Astrocyte (in vitro differentiated cells and primary cell): ENCODE measurements around the gene REPIN1.

Experiments used
- CTCF ChIP-seq: IDR thresholded peaks from 2 replicates; pipeline ENCODE4 v1.5.1; 2011; ENCODE audit warnings: low read depth, mild to moderate bottlenecking, inconsistent platforms, low read length, moderate library complexity; ENCODE audit not compliant: insufficient read depth
- EZH2 ChIP-seq: IDR thresholded peaks from 2 replicates; pipeline ENCODE4 v1.6.1; 2012; ENCODE audit warnings: mild to moderate bottlenecking, low read length, inconsistent platforms; ENCODE audit not compliant: insufficient read depth

GRCh38 chr7:150363370-150363769 lies 5.3 kb upstream of the REPIN1 start:
- TF ChIP-seq CTCF (no peak), EZH2 (no peak)
